GM13976 (cell line): ENCODE results near the gene PROK1.

Experiments used
- DNase-seq: peaks from one replicate; pipeline ENCODE4 v3.0.0; 2012; ENCODE audit warnings: low spot score
- in situ Hi-C: fragments of 300-500 bp; cut with MboI; formaldehyde crosslinking; loops from one replicate; pipeline ENCODE4 v1.12.0; 2022; ENCODE audit warnings: low sequenced_read_pairs, mixed read lengths, inconsistent platforms; ENCODE audit not compliant: unreplicated experiment
- TF ChIP-seq, protein P1 (sequence below): IDR thresholded peaks from 2 replicates; pipeline ENCODE4 v1.5.1; 2012; ENCODE audit warnings: borderline replicate concordance, mild to moderate bottlenecking; ENCODE audit not compliant: insufficient read depth; ENCODE audit errors: extremely low read depth, missing control alignments, control extremely low read depth

PROK1 gene

DNA sequence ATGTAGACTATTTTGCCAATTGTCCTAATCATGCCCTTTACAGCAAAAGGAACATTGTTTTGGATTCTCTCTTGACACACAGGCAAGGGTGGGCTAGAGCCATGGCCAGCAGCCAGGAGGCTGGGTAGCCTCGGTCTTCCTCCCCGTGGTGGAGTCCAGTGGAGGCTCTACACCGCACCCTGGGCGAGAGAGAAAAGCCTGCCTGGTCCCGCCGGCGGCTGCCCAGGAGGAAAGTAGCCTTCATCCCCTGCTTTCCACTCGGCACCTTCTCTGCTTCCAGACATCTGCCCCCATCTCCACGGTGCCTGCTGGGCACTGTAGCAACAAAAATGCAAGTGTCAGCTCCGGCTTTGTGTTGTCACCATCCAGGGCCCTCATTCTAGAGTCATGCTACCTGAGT lies 21.6 kb downstream of the PROK1 start:
- in situ Hi-C loops: no loop called here
- TF ChIP-seq, protein P1, sequence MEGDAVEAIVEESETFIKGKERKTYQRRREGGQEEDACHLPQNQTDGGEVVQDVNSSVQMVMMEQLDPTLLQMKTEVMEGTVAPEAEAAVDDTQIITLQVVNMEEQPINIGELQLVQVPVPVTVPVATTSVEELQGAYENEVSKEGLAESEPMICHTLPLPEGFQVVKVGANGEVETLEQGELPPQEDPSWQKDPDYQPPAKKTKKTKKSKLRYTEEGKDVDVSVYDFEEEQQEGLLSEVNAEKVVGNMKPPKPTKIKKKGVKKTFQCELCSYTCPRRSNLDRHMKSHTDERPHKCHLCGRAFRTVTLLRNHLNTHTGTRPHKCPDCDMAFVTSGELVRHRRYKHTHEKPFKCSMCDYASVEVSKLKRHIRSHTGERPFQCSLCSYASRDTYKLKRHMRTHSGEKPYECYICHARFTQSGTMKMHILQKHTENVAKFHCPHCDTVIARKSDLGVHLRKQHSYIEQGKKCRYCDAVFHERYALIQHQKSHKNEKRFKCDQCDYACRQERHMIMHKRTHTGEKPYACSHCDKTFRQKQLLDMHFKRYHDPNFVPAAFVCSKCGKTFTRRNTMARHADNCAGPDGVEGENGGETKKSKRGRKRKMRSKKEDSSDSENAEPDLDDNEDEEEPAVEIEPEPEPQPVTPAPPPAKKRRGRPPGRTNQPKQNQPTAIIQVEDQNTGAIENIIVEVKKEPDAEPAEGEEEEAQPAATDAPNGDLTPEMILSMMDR: no peak
- no peak for DNase-seq

DNA sequence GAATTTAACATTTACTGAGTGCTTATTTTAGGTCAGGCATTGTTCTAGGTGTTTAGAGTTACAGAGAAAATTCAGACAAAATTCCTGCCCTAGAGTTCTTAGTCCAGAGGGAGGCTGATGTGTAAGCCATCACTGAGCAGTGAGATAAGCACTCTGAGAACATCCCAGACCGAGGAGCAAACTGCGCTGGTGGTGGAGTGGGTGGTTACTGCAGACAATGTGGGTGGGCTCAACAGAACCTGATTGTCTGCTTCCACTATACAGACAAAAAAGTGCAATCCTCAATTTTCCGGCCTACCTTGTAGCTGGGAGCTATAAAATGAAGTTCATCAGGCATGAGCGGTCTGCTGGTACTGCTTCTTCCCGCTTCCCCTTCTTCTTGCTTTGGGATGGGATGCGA lies 23.5 kb downstream of the PROK1 start:
- no peak for DNase-seq
- in situ Hi-C loops: no loop called here
- TF ChIP-seq, protein P1: no peak

DNA sequence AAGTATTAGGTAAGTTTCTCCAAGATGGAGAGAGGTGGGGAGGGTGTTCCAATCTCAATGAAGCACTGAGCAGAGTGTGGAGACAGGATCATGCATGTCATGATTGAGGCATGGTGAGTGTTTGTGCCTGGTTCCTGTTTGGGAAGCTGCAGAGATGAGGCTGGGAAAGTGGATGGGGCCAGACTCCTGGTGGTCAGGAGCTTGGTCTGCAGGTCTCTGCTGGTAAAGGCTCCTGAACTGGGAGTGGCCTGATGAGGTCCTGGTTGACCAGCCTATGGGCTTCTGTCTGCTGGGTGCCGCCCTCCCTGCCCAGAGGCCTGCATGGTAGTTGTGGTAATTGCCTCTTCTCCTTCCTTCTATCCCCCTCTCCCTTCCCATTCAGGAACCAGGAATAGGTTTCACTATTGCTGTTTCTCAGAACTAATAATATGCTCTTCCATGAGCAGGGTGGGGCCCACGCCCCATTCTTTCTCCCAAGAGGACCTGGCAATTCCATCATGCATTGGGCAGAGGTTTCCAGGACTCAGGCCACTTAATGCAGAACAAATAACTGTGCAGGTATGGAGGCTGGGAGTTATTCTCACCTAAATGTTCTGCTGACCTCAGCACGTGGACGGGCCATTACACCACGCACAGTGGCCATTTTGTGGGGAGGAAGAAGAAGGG lies 24.5 kb downstream of the PROK1 start:
- DNase-seq: no peak
- in situ Hi-C loops: no loop called here
- TF ChIP-seq, protein P1: no peak

DNA sequence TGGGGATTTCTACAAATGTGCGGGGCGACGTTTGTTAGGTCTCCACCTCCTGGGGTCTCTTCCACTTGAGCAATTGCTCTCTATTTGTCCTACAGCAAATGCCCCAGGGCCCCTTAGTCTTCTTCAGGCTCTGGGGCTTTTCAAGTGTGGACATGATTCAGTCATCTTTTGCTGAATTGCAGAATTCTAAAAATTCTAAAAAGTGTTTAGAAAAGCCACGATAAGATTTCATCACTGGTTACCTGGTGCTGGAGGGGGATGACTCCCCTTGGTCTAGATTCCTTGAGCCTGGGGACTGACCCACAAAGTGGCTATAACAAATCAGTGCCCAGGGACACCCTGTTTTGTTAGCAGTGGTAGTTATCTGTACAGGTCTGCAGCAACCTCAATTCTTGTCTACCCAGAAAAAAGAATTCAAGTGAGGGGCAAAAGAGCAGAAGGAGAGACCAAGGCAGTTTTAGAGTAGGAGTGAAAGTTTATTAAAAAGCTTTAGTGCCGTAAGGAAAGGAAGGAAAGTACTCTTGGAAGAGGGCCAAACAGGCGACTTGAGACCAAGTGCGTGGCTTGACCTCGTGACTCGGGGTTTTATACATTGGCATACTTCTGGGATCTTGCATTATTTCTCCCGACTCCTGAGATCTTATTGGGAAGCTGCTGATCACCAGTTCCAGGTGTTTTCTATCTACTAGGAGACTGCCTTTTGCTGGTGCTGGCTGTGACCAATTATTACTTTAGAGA lies 25.2 kb downstream of the PROK1 start:
- in situ Hi-C loops: no loop called here
- TF ChIP-seq, protein P1: no peak
- DNase-seq: no peak

DNA sequence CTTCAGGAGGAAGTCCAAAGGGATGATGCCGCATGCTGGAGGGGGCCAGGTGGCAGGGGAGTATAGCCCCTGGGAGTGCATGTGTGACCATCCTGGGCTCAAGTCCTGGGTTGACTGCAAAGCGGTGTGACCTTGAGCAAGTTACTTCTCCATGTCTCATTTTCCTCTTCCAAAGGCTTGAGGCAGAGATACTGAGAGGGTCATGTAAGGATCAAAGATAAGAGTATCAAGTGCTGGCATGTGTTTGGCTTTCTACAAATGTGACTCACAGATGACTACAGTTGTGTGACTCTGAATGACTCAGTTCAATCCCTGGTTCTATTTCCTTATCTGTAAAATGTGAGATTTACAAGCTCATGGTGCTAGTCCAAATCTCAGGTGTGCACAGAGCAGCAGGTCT lies 26.1 kb downstream of the PROK1 start:
- in situ Hi-C loops: no loop called here

DNA sequence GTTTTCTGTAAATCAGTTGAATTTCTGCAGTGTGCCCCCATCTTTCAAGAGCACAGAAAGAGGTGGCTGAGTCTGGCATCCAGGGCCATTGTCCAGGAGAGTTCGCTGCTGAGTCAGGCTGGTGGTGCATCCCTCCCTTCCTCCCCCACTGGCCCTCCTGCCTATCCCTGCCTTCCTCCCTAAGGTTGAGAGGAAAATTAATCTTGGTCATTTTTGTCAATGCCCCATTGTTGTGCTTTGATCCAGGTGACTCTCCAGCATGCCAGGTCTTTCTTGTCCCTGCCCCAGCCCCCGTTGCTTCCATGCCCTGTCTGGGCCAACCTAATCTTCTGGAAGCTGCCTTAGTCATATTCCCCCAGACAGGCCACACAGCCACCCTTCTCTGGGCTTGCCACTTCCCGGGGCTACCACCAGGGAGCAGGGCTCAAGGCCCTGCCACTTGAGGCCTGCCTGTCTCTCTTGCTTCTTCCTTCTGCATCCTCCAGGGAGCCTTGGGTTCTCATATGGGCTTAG lies 26.6 kb downstream of the PROK1 start:
- TF ChIP-seq, protein P1: no peak
- in situ Hi-C loops: no loop called here
- no peak for DNase-seq

More for the DNA sequence above, 26.1 kb downstream of the PROK1 start:
- TF ChIP-seq, protein P1: no peak
- no peak for DNase-seq
